Loucy (cell line): Measurements from ENCODE around the gene FGF14.

Source experiments
- H2AFZ ChIP-seq: fragments of 200-600 bp; sonication (generic); 2 replicates; pipeline ENCODE4 v1.6.0; 2016; ENCODE audit warnings: antibody characterized with exemption, mild to moderate bottlenecking, low read length, moderate library complexity
- H3F3A ChIP-seq: fragments of 200-600 bp; 2 replicates; pipeline ENCODE4 v1.6.0; 2016; ENCODE audit warnings: antibody characterized with exemption, low read depth, mild to moderate bottlenecking
- H3K27me3 ChIP-seq: fragments of 200-600 bp; sonication (generic); 2 replicates; pipeline ENCODE4 v1.6.1; 2014; ENCODE audit warnings: low read length, mild to moderate bottlenecking; ENCODE audit not compliant: insufficient read depth, poor library complexity, severe bottlenecking
- H3K36me3 ChIP-seq: fragments of 200-600 bp; sonication (generic); 2 replicates; pipeline ENCODE4 v1.6.1; 2016; ENCODE audit warnings: low read length; ENCODE audit not compliant: insufficient read depth
- H3K4me1 ChIP-seq: fragments of 200-600 bp; sonication (generic); 2 replicates; pipeline ENCODE4 v1.5.1; 2014; ENCODE audit warnings: low read length, mild to moderate bottlenecking; ENCODE audit not compliant: insufficient read depth, poor library complexity, severe bottlenecking
- H3K4me2 ChIP-seq: fragments of 200-600 bp; sonication (generic); 2 replicates; pipeline ENCODE4 v1.6.0; 2014; ENCODE audit warnings: antibody characterized with exemption, low read length, low read depth, mild to moderate bottlenecking; ENCODE audit not compliant: poor library complexity, severe bottlenecking
- H3K4me3 ChIP-seq: fragments of 200-600 bp; sonication (generic); 2 replicates; pipeline ENCODE4 v1.5.1; 2014; ENCODE audit warnings: low read length, mild to moderate bottlenecking, mixed read lengths; ENCODE audit not compliant: poor library complexity, severe bottlenecking
- H3K79me2 ChIP-seq: fragments of 200-600 bp; sonication (generic); 2 replicates; pipeline ENCODE4 v1.6.1; 2014; ENCODE audit warnings: low read length; ENCODE audit not compliant: insufficient read depth
- H3K9ac ChIP-seq: fragments of 200-600 bp; sonication (generic); 2 replicates; pipeline ENCODE4 v1.6.0; 2014; ENCODE audit warnings: mild to moderate bottlenecking, low read depth, low read length, moderate library complexity; ENCODE audit not compliant: poor library complexity, severe bottlenecking
- H3K9me2 ChIP-seq: fragments of 200-600 bp; sonication (generic); replicated peaks from 2 replicates; pipeline ENCODE4 v1.6.1; 2016; ENCODE audit warnings: low read depth, low read length, mixed read lengths
- H3K9me3 ChIP-seq: fragments of 200-600 bp; sonication (generic); 2 replicates; pipeline ENCODE4 v1.6.1; 2014; ENCODE audit warnings: mild to moderate bottlenecking, antibody characterized with exemption, low read length, low read depth; ENCODE audit not compliant: insufficient read depth
- H4K20me1 ChIP-seq: fragments of 200-600 bp; sonication (generic); 2 replicates; pipeline ENCODE4 v1.6.0; 2014; ENCODE audit warnings: antibody characterized with exemption, low read length, mild to moderate bottlenecking; ENCODE audit not compliant: insufficient read depth, poor library complexity, severe bottlenecking
- CTCF ChIP-seq: fragments of 200-600 bp; sonication (generic); conservative IDR thresholded peaks from 2 replicates; pipeline ENCODE4 v1.5.1; 2014; ENCODE audit warnings: mild to moderate bottlenecking, antibody characterized with exemption, low read length
- EZH2phosphoT487 ChIP-seq: fragments of 200-600 bp; IDR thresholded peaks from 2 replicates; pipeline ENCODE4 v1.6.1; 2018; ENCODE audit warnings: antibody characterized with exemption, mild to moderate bottlenecking, moderate library complexity, borderline replicate concordance

FGF14 gene

GRCh38 chr13:102182170-102182569 is 219.7 kb downstream of the FGF14 start:
- Histone ChIP-seq H2AFZ (no peak overlapping the region), H3K79me2 (no peaks in the 10 kb centered on the region), H3K4me1 (no peaks in the 10 kb centered on the region), H3K27me3 (no peaks in the 10 kb centered on the region), H3K4me3 (no peak overlapping the region), H3K9me2 (no peaks in the 10 kb centered on the region), H3K4me2 (no peak overlapping the region), H3K9ac (no peak overlapping the region), H3K36me3 (no peaks in the 10 kb centered on the region), H4K20me1 (no peaks in the 10 kb centered on the region), H3K9me3 (no peaks in the 10 kb centered on the region), H3F3A (no peaks in the 10 kb centered on the region)
- no peak for TF ChIP-seq CTCF
- TF ChIP-seq EZH2phosphoT487, result no peak

- H3K9me2 ChIP-seq, result no peaks in the 10 kb centered on the region
- H3K4me2 ChIP-seq, result no peak overlapping the region
- no peaks in the 10 kb centered on the region for H3K79me2 ChIP-seq
- no peaks in the 10 kb centered on the region for H3K9me3 ChIP-seq
- no peak overlapping the region for H2AFZ ChIP-seq
- no peaks in the 10 kb centered on the region for H3F3A ChIP-seq
- H3K4me3 ChIP-seq, result no peak overlapping the region
- no peak for TF ChIP-seq CTCF
- no peak for TF ChIP-seq EZH2phosphoT487
- H3K27me3 ChIP-seq, result no peaks in the 10 kb centered on the region
- H4K20me1 ChIP-seq, result no peaks in the 10 kb centered on the region
- no peaks in the 10 kb centered on the region for H3K4me1 ChIP-seq
- H3K36me3 ChIP-seq, result no peaks in the 10 kb centered on the region
- H3K9ac ChIP-seq, result no peak overlapping the region
Observed at GRCh38 chr13:102177431-102177830, 224.4 kb downstream of the FGF14 start.

- no peaks in the 10 kb centered on the region for H3K27me3 ChIP-seq
- H3K4me3 ChIP-seq, result no peak overlapping the region
- no peak for TF ChIP-seq CTCF
- TF ChIP-seq EZH2phosphoT487, result no peak
- no peak overlapping the region for H3K4me2 ChIP-seq
- H2AFZ ChIP-seq, result no peak overlapping the region
- H3K36me3 ChIP-seq, result no peaks in the 10 kb centered on the region
- no peaks in the 10 kb centered on the region for H3K9me2 ChIP-seq
- no peaks in the 10 kb centered on the region for H3K4me1 ChIP-seq
- no peaks in the 10 kb centered on the region for H4K20me1 ChIP-seq
- no peaks in the 10 kb centered on the region for H3F3A ChIP-seq
- H3K79me2 ChIP-seq, result no peaks in the 10 kb centered on the region
- no peaks in the 10 kb centered on the region for H3K9me3 ChIP-seq
- H3K9ac ChIP-seq, result no peak overlapping the region
Observed at GRCh38 chr13:102176846-102177245, 225.0 kb downstream of the FGF14 start.
